IMR-90 (cell line): ENCODE results near the gene CNTFR. TPM values are rescaled to one million over a fixed set of nuclear protein-coding genes. Genes with fewer than 3 reads are reported as not detected.

Experiments used
- ATAC-seq: fragments of 200-7000 bp; cut with Tn5 transposase; 2 replicates; pipeline ENCODE4 v1.9.1; 2020; ENCODE audit warnings: low read depth, mild to moderate bottlenecking, moderate library complexity
- BruUV-seq: library from RNA; stranded (reverse); fragments of 400-500 nt; replicated peaks from 2 replicates; lab custom pipeline; 2021; lab: Mats Ljungman, UMichigan
- CTCF ChIA-PET: fragments of 300-600 bp; formaldehyde crosslinking; extraction: SDS; loops from one replicate; lab custom pipeline; 2021; ENCODE audit warnings: antibody characterized with exemption; lab: Yijun Ruan, JAX
- POLR2A ChIA-PET: fragments of 300-600 bp; sonication (Branson Sonifier 250); formaldehyde crosslinking; loops from one replicate; lab custom pipeline; 2022; ENCODE audit warnings: antibody characterized with exemption; ENCODE audit not compliant: unreplicated experiment; lab: Charles Lee
- DNase-seq: peaks from one replicate; pipeline ENCODE4 v3.0.0; 2013
- H2AFZ ChIP-seq: replicated peaks from 2 replicates; pipeline ENCODE3; 2013; ENCODE audit warnings: low read length, mild to moderate bottlenecking; ENCODE audit not compliant: poor library complexity
- H2AK5ac ChIP-seq: 2 replicates; pipeline ENCODE4 v1.6.1; 2013; ENCODE audit warnings: low read depth, low read length, inconsistent platforms
- H2AK9ac ChIP-seq: replicated peaks from 2 replicates; pipeline ENCODE3; 2013; ENCODE audit warnings: mild to moderate bottlenecking, low read depth, low read length, moderate library complexity; ENCODE audit not compliant: poor library complexity
- H2BK120ac ChIP-seq: 2 replicates; pipeline ENCODE4 v1.6.1; 2013; ENCODE audit warnings: low read depth, low read length, inconsistent platforms
- H2BK15ac ChIP-seq: 3 replicates; pipeline ENCODE4 v1.6.1; 2013; ENCODE audit warnings: low read depth, low read length, inconsistent platforms
- H2BK20ac ChIP-seq: 2 replicates; pipeline ENCODE4 v1.6.1; 2013; ENCODE audit warnings: low read depth, mild to moderate bottlenecking, inconsistent platforms, low read length, moderate library complexity
- H2BK5ac ChIP-seq: 2 replicates; pipeline ENCODE4 v1.6.1; 2013; ENCODE audit warnings: mild to moderate bottlenecking, low read depth, low read length, inconsistent platforms; ENCODE audit not compliant: poor library complexity, severe bottlenecking
- H3K14ac ChIP-seq: replicated peaks from 2 replicates; pipeline ENCODE4 v1.6.1; 2013; ENCODE audit warnings: low read depth, low read length, inconsistent platforms
- H3K18ac ChIP-seq: 2 replicates; pipeline ENCODE4 v1.6.1; 2013; ENCODE audit warnings: low read depth, low read length, control low read depth
- H3K23ac ChIP-seq: 2 replicates; pipeline ENCODE4 v1.6.1; 2013; ENCODE audit warnings: low read depth, low read length, inconsistent platforms
- H3K27ac ChIP-seq: 2 replicates; pipeline ENCODE4 v1.5.1; 2013; ENCODE audit warnings: mild to moderate bottlenecking, control low read depth, low read length; ENCODE audit not compliant: insufficient read depth
- H3K27me3 ChIP-seq: 2 replicates; pipeline ENCODE4 v1.6.1; 2013; ENCODE audit warnings: low read length; ENCODE audit not compliant: control insufficient read depth, insufficient read depth
- H3K36me3 ChIP-seq: 2 replicates; pipeline ENCODE4 v1.6.1; 2013; ENCODE audit warnings: low read length, mixed read lengths; ENCODE audit not compliant: control insufficient read depth, insufficient read depth
- H3K4ac ChIP-seq: 2 replicates; pipeline ENCODE4 v1.6.1; 2013; ENCODE audit warnings: low read depth, low read length, inconsistent platforms
- H3K4me1 ChIP-seq: 2 replicates; pipeline ENCODE4 v1.6.1; 2013; ENCODE audit warnings: low read length, mixed read lengths; ENCODE audit not compliant: control insufficient read depth, insufficient read depth
- H3K4me2 ChIP-seq: 2 replicates; pipeline ENCODE4 v1.6.1; 2013; ENCODE audit warnings: low read depth, mild to moderate bottlenecking, control low read depth, low read length, moderate library complexity
- H3K4me3 ChIP-seq: 2 replicates; pipeline ENCODE4 v1.5.1; 2013; ENCODE audit warnings: low read depth, mild to moderate bottlenecking, control low read depth, low read length, moderate library complexity; ENCODE audit not compliant: insufficient read depth
- H3K56ac ChIP-seq: 2 replicates; pipeline ENCODE4 v1.6.1; 2013; ENCODE audit warnings: low read length, inconsistent platforms; ENCODE audit not compliant: insufficient read depth; ENCODE audit errors: extremely low read depth
- H3K79me1 ChIP-seq, 2 experiments: 2 replicates each; pipeline ENCODE4 v1.6.1; 2013; ENCODE audit warnings: low read length in 2 of 2, inconsistent platforms in 1 of 2, low read depth in 1 of 2
- H3K9ac ChIP-seq: 2 replicates; pipeline ENCODE4 v1.6.1; 2013; ENCODE audit warnings: low read depth, low read length, control low read depth
- H3K9me1 ChIP-seq: 2 replicates; pipeline ENCODE4 v1.6.1; 2013; ENCODE audit warnings: low read length, inconsistent platforms; ENCODE audit not compliant: insufficient read depth
- H3K9me3 ChIP-seq: 2 replicates; pipeline ENCODE4 v1.6.1; 2013; ENCODE audit warnings: low read length; ENCODE audit not compliant: control insufficient read depth, insufficient read depth
- H4K20me1 ChIP-seq: 2 replicates; pipeline ENCODE4 v1.6.1; 2013; ENCODE audit warnings: low read length, inconsistent platforms; ENCODE audit not compliant: insufficient read depth
- H4K5ac ChIP-seq: 2 replicates; pipeline ENCODE4 v1.6.1; 2013; ENCODE audit warnings: mild to moderate bottlenecking, low read depth, low read length, control low read depth
- H4K8ac ChIP-seq, 2 experiments: 2 replicates each; pipeline ENCODE4 v1.6.1; 2013; ENCODE audit warnings: low read depth in 2 of 2, low read length in 2 of 2, control low read depth in 1 of 2, inconsistent platforms in 1 of 2
- H4K91ac ChIP-seq: 2 replicates; pipeline ENCODE4 v1.6.1; 2013; ENCODE audit warnings: low read depth, low read length, inconsistent platforms; ENCODE audit not compliant: insufficient read depth
- CEBPB ChIP-seq: IDR thresholded peaks from 2 replicates; pipeline ENCODE4 v1.6.1; 2012; ENCODE audit warnings: low read depth, low read length, improper control_type of control experiment
- CHD1 ChIP-seq: IDR thresholded peaks from 2 replicates; pipeline ENCODE4 v1.6.1; 2012; ENCODE audit warnings: low read depth, low read length, improper control_type of control experiment
- MAZ ChIP-seq: IDR thresholded peaks from 2 replicates; pipeline ENCODE4 v1.6.1; 2012; ENCODE audit warnings: low read depth, mild to moderate bottlenecking, low read length, improper control_type of control experiment, moderate library complexity, borderline replicate concordance
- NFE2L2 ChIP-seq: fragments of 150-350 bp; IDR thresholded peaks from 2 replicates; pipeline ENCODE4 v1.6.1; 2016; ENCODE audit warnings: low read depth, mild to moderate bottlenecking, low read length
- POLR2A ChIP-seq: IDR thresholded peaks from 2 replicates; pipeline ENCODE4 v1.6.1; 2012; ENCODE audit warnings: mild to moderate bottlenecking, low read depth, low read length
- RAD21 ChIP-seq: IDR thresholded peaks from 2 replicates; pipeline ENCODE4 v1.6.1; 2012; ENCODE audit warnings: low read length, improper control_type of control experiment
- RCOR1 ChIP-seq: IDR thresholded peaks from 2 replicates; pipeline ENCODE4 v1.6.1; 2012; ENCODE audit warnings: mild to moderate bottlenecking, low read length, improper control_type of control experiment; ENCODE audit not compliant: insufficient replicate concordance
- RFX5 ChIP-seq: IDR thresholded peaks from 2 replicates; pipeline ENCODE4 v1.8.0; 2012; ENCODE audit warnings: low read depth, mild to moderate bottlenecking, low read length, moderate library complexity
- SMC3 ChIP-seq: fragments of 150-350 bp; IDR thresholded peaks from 2 replicates; pipeline ENCODE4 v1.6.1; 2016; ENCODE audit warnings: low read depth, mild to moderate bottlenecking, antibody characterized with exemption, low read length, moderate library complexity
- WGBS, 2 experiments: methylation state at CpG; one replicate each; pipeline versions ENCODE4 v1.1.5 to v1.1.7; 2013; ENCODE audit warnings: missing lambda C conversion rate in 2 of 2; ENCODE audit not compliant: insufficient read length in 1 of 2; ENCODE audit errors: extremely low coverage in 2 of 2; 5-methylcytosine and 5-hydroxymethylcytosine counted together
- dilution Hi-C: fragments of 300-500 bp; cut with HindIII; formaldehyde crosslinking; loops from one replicate; pipeline ENCODE4 v1.14.3; 2018; ENCODE audit warnings: low sequenced_read_pairs; ENCODE audit not compliant: unreplicated experiment
- in situ Hi-C: fragments of 300-500 bp; cut with MboI; formaldehyde crosslinking; loops from 3 replicates; pipeline ENCODE4 v1.14.3; 2019; ENCODE audit warnings: low sequenced_read_pairs, inconsistent platforms, mixed read lengths
- intact Hi-C: fragments of 100-400 bp; cut with micrococcal nuclease; formaldehyde crosslinking; loops from 2 replicates; pipeline ENCODE4 v1.10.0; 2022
- polyA plus RNA-seq, 3 experiments: library from polyadenylated mRNA; depleted of rRNA; stranded (reverse); fragments of >200 nt; gene quantifications; 2 replicates each; pipeline ENCODE4 v1.2.3, GENCODE V29; 2012; ENCODE audit warnings: low replicate concordance in 1 of 3
- total RNA-seq: library from RNA; depleted of rRNA; stranded (reverse); fragments of >200 nt; gene quantifications from 2 replicates; pipeline ENCODE4 v1.2.3, GENCODE V29; 2012
- TF ChIP-seq, protein P1 (sequence below): fragments of 150-350 bp; IDR thresholded peaks from 2 replicates; pipeline ENCODE4 v1.6.1; 2016; ENCODE audit warnings: low read depth, mild to moderate bottlenecking, low read length, moderate library complexity, borderline replicate concordance
- TF ChIP-seq, protein P2 (sequence below): conservative IDR thresholded peaks from 2 replicates; pipeline ENCODE4 v1.5.1; 2012; ENCODE audit warnings: mild to moderate bottlenecking, low read depth, low read length, improper control_type of control experiment

The CNTFR gene
- total and polyA plus RNA-seq, 2 of the 4 experiments (the other 2 are of a cell fraction), result not detected

DNA sequence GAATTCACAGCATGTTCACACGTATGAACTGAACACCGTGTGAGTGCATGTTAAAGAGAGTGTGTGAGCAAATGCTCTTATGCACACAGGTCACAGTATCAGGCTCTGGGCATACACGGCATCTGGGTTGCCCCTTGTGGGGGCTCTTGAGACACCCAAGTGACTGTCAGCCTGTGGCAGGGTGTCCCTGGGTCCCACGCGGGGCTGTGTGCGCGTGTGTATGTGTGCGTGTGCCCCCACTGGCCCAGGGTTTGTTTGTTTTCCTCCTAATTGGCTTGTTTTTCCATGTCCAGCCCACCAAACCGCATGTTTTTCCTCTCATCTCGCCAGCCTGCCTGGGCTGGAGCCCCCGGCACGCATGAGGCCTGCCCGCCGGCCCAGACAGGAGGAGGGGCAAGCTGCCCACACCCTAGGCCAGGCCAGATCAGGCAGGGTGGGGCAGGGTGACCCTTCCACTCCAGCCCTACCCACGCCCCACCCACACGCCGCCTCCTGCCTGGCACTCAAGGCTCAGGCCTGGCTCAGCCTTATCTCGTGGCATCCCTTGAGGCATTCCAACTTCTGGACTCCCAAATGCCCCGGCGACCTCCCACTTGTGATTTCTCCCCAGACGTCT lies 28.8 kb downstream of the CNTFR start:
- H3K18ac ChIP-seq, result no peak overlapping the region; the same call in 1 of the 2 replicates
- BruUV-seq, result no TSS peak
- TF ChIP-seq MAZ (no peak), RCOR1 (no peak), RFX5 (no peak), CEBPB (no peak), CHD1 (no peak), SMC3 (no peak), RAD21 (no peak), POLR2A (no peak), NFE2L2 (no peak)
- TF ChIP-seq, protein P1, sequence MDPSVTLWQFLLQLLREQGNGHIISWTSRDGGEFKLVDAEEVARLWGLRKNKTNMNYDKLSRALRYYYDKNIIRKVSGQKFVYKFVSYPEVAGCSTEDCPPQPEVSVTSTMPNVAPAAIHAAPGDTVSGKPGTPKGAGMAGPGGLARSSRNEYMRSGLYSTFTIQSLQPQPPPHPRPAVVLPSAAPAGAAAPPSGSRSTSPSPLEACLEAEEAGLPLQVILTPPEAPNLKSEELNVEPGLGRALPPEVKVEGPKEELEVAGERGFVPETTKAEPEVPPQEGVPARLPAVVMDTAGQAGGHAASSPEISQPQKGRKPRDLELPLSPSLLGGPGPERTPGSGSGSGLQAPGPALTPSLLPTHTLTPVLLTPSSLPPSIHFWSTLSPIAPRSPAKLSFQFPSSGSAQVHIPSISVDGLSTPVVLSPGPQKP, result no peak
- TF ChIP-seq, protein P2, sequence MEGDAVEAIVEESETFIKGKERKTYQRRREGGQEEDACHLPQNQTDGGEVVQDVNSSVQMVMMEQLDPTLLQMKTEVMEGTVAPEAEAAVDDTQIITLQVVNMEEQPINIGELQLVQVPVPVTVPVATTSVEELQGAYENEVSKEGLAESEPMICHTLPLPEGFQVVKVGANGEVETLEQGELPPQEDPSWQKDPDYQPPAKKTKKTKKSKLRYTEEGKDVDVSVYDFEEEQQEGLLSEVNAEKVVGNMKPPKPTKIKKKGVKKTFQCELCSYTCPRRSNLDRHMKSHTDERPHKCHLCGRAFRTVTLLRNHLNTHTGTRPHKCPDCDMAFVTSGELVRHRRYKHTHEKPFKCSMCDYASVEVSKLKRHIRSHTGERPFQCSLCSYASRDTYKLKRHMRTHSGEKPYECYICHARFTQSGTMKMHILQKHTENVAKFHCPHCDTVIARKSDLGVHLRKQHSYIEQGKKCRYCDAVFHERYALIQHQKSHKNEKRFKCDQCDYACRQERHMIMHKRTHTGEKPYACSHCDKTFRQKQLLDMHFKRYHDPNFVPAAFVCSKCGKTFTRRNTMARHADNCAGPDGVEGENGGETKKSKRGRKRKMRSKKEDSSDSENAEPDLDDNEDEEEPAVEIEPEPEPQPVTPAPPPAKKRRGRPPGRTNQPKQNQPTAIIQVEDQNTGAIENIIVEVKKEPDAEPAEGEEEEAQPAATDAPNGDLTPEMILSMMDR, result no peak
- no peak overlapping the region for H4K5ac ChIP-seq
- peaks cover 53% of the 10 kb centered on the region for H3K27me3 ChIP-seq
- no peak overlapping the region for H4K8ac ChIP-seq
- ChIA-PET CTCF (interaction anchor here (0.8 to 2.3 kb wide), 2 partner anchors 13 to 31 kb away, joined by 4 to 6 read pairs; no protein-coding TSS in a partner anchor), POLR2A (no interaction called here)
- H2BK5ac ChIP-seq, result no peak overlapping the region
- no peaks in the 10 kb centered on the region for H4K20me1 ChIP-seq
- dilution Hi-C loops, result no loop called here
- no peak overlapping the region for H2BK120ac ChIP-seq
- no peak overlapping the region; the same call in 1 of the 2 replicates for H3K4me2 ChIP-seq
- H2BK20ac ChIP-seq, result no peak overlapping the region
- in situ Hi-C loops, result no loop called here
- H2AFZ ChIP-seq, result peak overlapping the region; percentile 58
- H3K9ac ChIP-seq, result no peak overlapping the region
- 0 out of 2 replicates have a peak overlapping the region, but pooled peaks have one; percentile 7 for H2AK5ac ChIP-seq
- WGBS, 2 experiments, result 59% methylated on average over 9 of the region's 21 CpGs; no CpG with 5 or more reads in 1 of the 2 experiments
- H3K23ac ChIP-seq, result no peak overlapping the region
- H3K27ac ChIP-seq, result no peak overlapping the region
- H4K91ac ChIP-seq, result no peak overlapping the region
- H2BK15ac ChIP-seq, result no peak overlapping the region
- H3K4me1 ChIP-seq, result peaks cover 9% of the 10 kb centered on the region; the same call in 1 of the 2 replicates
- no peak overlapping the region for H3K4ac ChIP-seq
- H3K79me1 ChIP-seq, result no peaks in the 10 kb centered on the region
- intact Hi-C loops, result no loop called here
- no peak overlapping the region for H2AK9ac ChIP-seq
- H3K4me3 ChIP-seq, result no peak overlapping the region
- H3K36me3 ChIP-seq, result no peaks in the 10 kb centered on the region
- ATAC-seq, result no peak; the same call in 1 of the 2 replicates
- no peak overlapping the region for H3K56ac ChIP-seq
- no peaks in the 10 kb centered on the region for H3K9me1 ChIP-seq
- H3K14ac ChIP-seq, result no peak overlapping the region
- H3K9me3 ChIP-seq, result peaks cover 3% of the 10 kb centered on the region; the same call in 1 of the 2 replicates
- DNase-seq, result no peak
